Measurements from ENCODE around the gene GPR62.
"Not testable (repeated sequence)": the region's sequence is repeated elsewhere in the genome, so short reads cannot be mapped to it uniquely, and the experiment has no call there.

GPR62 gene

GRCh38 chr3:51955175-51955892 lies at the start of gene GPR62:
TSS of gene GPR62 (plus strand) at chr3:51955381. CDS start at chr3:51955653, 272 bp downstream.
- no peak for DNase-seq (ENCODE audit: low read depth)

- no peak for DNase-seq (ENCODE audit: low read depth)
Measured at GRCh38 chr3:51908026-51908425, 47.2 kb upstream of the GPR62 start.

- no peak for DNase-seq (ENCODE audit: low read depth)
Measured at GRCh38 chr3:51916418-51916817, 38.8 kb upstream of the GPR62 start.

- no peak for DNase-seq (ENCODE audit: low read depth)
Measured at GRCh38 chr3:51921081-51921578, 34.1 kb upstream of the GPR62 start.

- DNase-seq (ENCODE audit: low read depth), result no peak
Measured at GRCh38 chr3:51927061-51927977, 27.9 kb upstream of the GPR62 start.

GRCh38 chr3:51928438-51928837 lies 26.7 kb upstream of the GPR62 start:
- no peak for DNase-seq (ENCODE audit: low read depth)

- DNase-seq (ENCODE audit: low read depth), result not testable (repeated sequence)
Measured at GRCh38 chr3:51928981-51929380, 26.2 kb upstream of the GPR62 start.

- DNase-seq (ENCODE audit: low read depth), result no peak
Measured at GRCh38 chr3:51929420-51930003, 25.7 kb upstream of the GPR62 start.

GRCh38 chr3:51930439-51930838 lies 24.7 kb upstream of the GPR62 start:
- no peak for DNase-seq (ENCODE audit: low read depth)

GRCh38 chr3:51931756-51932155 lies 23.4 kb upstream of the GPR62 start:
- DNase-seq (ENCODE audit: low read depth), result no peak

- DNase-seq (ENCODE audit: low read depth), result no peak
Measured at GRCh38 chr3:51932471-51933370, 22.5 kb upstream of the GPR62 start.

GRCh38 chr3:51933471-51934138 lies 21.6 kb upstream of the GPR62 start:
- DNase-seq (ENCODE audit: low read depth), result no peak

- no peak for DNase-seq (ENCODE audit: low read depth)
Measured at GRCh38 chr3:51934139-51934850, 20.9 kb upstream of the GPR62 start.

- no peak for DNase-seq (ENCODE audit: low read depth)
Measured at GRCh38 chr3:51934991-51935885, 19.9 kb upstream of the GPR62 start.

- DNase-seq (ENCODE audit: low read depth), result no peak
Measured at GRCh38 chr3:51935886-51936755, 19.1 kb upstream of the GPR62 start.

- DNase-seq (ENCODE audit: low read depth), result no peak
Measured at GRCh38 chr3:51937014-51937413, 18.2 kb upstream of the GPR62 start.

- DNase-seq (ENCODE audit: low read depth), result no peak
Measured at GRCh38 chr3:51937611-51938450, 17.4 kb upstream of the GPR62 start.
